GM18511 (cell line): ENCODE measurements around the gene LTV1.
"Not testable (repeated sequence)": the region's sequence is repeated elsewhere in the genome, so short reads cannot be mapped to it uniquely, and the experiment has no call there.

Source experiments
- ATAC-seq: cut with Tn5 transposase; IDR thresholded peaks from one replicate; pipeline ENCODE4 v1.9.1; 2021; ENCODE audit warnings: mild to moderate bottlenecking, moderate library complexity; ENCODE audit not compliant: unreplicated experiment

LTV1 gene, protein sequence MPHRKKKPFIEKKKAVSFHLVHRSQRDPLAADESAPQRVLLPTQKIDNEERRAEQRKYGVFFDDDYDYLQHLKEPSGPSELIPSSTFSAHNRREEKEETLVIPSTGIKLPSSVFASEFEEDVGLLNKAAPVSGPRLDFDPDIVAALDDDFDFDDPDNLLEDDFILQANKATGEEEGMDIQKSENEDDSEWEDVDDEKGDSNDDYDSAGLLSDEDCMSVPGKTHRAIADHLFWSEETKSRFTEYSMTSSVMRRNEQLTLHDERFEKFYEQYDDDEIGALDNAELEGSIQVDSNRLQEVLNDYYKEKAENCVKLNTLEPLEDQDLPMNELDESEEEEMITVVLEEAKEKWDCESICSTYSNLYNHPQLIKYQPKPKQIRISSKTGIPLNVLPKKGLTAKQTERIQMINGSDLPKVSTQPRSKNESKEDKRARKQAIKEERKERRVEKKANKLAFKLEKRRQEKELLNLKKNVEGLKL

DNA sequence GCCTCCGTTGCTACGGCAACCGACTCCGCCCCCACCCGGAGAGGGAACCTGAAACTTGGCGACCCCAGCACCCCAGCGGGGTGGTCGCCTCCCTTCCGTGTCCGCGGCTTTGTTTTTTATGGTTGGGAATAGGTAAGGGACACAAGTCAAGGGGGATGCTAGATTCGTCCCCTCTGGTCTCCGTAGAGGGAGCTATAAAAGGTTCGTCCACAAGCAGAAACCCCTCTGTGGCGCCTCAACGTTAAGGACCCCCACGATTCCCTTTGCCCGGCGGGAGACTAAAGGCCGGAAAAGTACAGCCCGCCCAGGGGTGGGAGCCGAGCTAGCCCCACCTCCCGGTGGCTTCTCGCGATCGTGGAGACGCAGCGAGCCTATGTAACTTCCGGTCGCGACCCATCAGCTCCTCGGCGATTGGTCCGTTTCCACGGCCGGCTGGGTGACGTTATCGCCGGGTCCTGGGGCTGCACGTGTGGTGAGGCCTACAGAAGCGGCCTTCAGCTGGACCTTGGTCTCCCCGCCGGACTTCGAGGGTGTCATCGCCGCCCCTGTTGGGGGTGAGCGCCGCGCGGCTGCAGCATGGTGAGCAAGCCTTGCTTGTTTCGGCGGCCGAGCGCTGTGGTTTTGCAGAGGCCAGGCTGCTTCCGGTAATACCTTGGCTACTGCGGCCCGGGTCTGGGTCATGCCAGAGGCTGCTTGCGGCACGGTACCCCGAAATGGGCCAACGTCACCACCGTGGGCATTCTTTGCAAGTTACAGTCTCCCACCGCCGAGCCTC, at the start of gene LTV1:
Gene LTV1 (plus strand): TSS at position 437 of the 775 bp plus-strand sequence. CDS start 140 bp downstream, at position 577.
- peak; percentile 99 for ATAC-seq

- ATAC-seq, result not testable (repeated sequence)
These were observed 46.6 kb upstream of the LTV1 start for GRCh38 chr6:143796551-143796950.

DNA sequence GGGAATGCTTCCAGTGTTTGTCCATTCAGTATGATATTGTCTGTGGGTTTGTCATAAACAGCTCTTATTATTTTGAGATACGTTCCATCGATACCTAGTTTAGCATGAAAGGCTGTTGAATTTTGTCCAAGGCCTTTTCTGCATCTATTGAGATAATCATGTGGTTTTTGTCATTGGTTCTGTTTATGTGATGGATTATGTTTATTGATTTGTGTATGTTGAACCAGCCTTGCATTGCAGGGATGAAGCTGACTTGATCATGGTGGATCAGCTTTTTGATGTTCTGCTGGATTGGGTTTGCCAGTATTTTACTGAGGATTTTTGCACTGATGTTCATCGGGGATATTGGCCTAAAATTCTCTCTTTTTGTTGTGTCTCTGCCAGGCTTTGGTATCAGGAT, 44.7 kb upstream of the LTV1 start:
- not testable (repeated sequence) for ATAC-seq

GRCh38 chr6:143802833-143803565, 40.1 kb upstream of the LTV1 start:
- ATAC-seq, result no peak

DNA sequence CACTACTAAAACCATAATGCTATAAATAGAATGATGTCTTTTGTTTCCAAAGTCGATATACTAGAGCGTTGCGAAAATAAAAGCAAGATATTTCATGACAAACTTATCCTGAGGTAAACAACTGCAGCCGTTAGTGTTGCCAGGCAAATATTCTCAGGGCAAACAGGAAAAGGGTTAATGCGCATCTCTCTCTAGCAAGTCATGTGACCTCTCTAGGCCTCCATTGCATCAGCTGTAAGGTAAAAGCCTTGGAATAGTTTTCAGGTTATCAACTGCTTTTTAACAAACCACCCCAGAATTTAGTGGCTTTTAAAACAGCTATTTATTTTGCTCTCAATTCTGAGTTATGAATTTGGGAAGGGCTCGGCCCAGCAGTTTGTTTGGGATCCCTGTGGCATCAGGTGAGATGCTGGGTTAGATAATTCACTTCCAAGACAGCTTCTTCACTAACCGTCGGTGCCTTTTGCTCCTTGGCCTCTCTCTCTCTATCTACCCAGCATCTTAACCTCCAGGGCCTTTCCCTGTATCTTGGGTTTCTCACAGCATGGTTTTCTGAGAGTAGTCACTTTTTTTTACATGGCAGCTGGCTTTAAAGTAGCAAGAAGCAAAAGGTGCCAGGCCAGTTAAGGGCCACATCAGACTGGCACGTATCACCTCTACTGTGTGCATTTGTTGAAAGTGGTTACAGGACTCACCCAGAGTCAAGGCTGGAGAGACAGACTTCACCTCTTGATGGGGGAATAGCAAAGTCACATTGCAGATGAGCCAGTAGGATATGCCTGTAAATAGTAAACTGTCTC, 39.2 kb upstream of the LTV1 start:
- no peak for ATAC-seq

DNA sequence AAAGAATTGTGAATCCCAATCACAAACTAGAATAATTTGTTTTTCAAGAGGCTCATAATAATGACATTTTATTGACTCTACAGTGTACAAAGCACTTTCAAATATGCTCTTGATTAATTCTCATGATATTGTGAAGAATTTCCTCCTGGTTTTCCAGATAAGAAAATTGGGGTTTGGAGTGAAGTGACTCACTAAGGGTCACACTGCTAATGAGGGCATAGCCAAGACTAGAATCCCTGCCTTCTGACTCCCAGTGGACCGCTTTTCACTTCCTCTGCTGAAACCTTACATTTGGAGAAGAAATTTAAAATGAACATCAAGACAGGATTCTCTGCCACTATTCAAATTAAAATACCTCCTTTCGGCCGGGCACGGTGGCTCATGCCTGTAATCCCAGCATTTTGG, 38.3 kb upstream of the LTV1 start:
- no peak for ATAC-seq

- ATAC-seq, result no peak
These were observed 36.6 kb upstream of the LTV1 start for GRCh38 chr6:143806282-143807102.

GRCh38 chr6:143807103-143807772, 35.9 kb upstream of the LTV1 start:
- ATAC-seq, result no peak

GRCh38 chr6:143810745-143811144, 32.4 kb upstream of the LTV1 start:
- no peak for ATAC-seq

DNA sequence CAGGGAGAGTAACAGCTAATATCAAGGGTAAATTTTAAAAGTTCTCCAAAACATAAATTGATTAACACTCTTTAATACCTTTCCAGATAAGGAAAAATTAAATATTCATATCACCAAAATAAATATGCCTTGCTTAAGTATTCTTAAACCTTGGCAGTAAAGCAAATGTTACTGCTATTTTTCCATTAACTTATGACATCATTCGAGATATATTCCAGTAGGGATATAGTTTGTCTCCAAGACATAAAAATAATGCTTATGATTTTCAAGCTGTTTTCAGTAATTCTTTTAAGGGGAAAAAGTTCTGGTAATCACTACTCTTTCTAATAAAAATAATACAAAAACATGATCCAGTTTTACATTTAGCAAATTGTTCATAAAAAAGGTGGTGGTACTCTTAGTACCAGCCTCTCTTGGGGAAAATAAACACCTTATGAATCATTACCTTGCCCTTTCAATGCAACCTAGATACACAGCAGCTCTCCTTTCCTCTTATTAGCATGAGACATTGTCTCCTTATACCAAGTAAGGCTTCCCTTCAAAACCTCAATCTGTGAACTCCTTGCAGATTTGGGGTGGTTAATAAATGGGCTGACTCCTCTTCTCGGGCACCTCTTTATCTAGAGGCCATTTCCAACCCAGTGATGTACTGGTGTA, 31.5 kb upstream of the LTV1 start:
- no peak for ATAC-seq

- ATAC-seq, result no peak
These were observed 25.5 kb upstream of the LTV1 start for GRCh38 chr6:143817621-143818020.

GRCh38 chr6:143821359-143821758, 21.8 kb upstream of the LTV1 start:
- no peak for ATAC-seq

GRCh38 chr6:143822584-143823024, 20.5 kb upstream of the LTV1 start:
- ATAC-seq, result no peak

GRCh38 chr6:143823548-143823947, 19.6 kb upstream of the LTV1 start:
- ATAC-seq, result no peak

DNA sequence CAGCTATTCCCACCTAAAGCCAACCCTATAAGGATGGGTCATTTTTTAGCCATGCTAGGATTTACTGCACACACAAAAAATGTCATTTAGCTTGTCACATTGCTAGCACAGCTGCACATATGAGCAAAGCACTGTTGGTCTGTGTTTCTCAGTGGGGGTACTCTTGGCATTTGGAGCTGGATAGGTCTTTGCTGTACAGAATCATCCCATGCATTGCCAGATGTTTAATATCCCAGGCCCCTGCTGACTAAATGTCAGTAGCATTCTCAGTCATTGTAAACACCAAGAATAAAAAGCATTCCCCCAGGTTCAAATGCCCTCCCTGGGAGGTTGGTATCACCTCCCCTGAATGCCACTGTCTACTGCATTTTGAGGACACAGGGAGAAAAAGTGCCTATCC, 14.6 kb upstream of the LTV1 start:
- no peak for ATAC-seq

DNA sequence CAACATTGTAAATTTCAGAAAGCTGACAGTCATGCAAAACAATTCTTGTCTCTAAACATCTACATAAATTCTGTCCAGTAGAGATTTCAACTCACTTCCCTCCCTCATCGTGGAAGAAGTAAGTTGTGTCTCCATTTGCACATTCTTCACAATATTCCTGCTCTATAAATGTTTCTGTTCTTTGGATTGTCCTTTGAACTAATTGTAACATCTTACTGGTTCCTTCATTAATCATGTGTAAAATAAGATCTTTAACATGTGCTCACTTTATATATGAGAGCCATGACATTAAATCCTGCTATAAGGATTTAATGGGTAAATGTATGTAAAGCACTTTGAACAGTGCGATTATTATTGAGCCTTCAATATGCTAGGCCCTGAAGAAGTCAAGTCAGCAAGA, 7.0 kb upstream of the LTV1 start:
- no peak for ATAC-seq

GRCh38 chr6:143838395-143838794, 4.7 kb upstream of the LTV1 start:
- ATAC-seq, result no peak

DNA sequence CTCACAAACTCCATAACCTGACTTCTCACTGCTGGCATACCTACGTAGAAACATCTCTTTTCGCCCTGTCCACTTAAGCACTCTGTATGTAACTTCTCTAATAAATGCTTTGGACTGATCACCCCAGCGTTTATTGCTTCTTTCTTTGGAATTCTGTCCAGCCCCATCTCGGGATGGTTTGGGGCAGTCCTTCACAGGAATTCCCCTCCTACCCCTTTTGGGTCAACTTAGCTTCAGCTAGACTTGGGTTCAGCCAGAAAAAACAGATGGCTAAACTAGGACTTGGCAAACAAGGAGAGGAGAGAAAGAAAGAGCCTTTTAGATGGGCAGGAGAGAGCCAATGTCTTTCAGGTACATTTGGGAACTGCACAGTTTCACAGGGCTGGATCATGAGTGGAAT, 3.9 kb upstream of the LTV1 start:
- ATAC-seq, result no peak
